Right atrium auricular region (tissue), 2 donors: ENCODE data around the gene CTNND2. TPM values are rescaled to one million over a fixed set of nuclear protein-coding genes. Genes with fewer than 3 reads are reported as not detected.

Source experiments
- DNase-seq: peaks from one replicate; pipeline ENCODE4 v3.0.0-alpha.2; 2019; ENCODE audit warnings: low spot score
- H3K27ac ChIP-seq, 2 donors: fragments of 200-600 bp; sonication (generic); 1 replicate in 1 of 2; 2 replicates in 1 of 2; pipeline ENCODE4 v1.5.1; 2016 to 2019
- H3K27me3 ChIP-seq, 2 donors: fragments of 200-600 bp; sonication (generic); one replicate each; pipeline versions ENCODE4 v1.5.1 to v1.6.0; 2017 to 2019
- H3K36me3 ChIP-seq: fragments of 200-600 bp; sonication (generic); one replicate; pipeline ENCODE4 v1.5.1; 2016
- H3K4me1 ChIP-seq, 2 donors: fragments of 200-600 bp; sonication (generic); one replicate each; pipeline versions ENCODE4 v1.5.1 to v1.6.0; 2017 to 2019
- H3K4me3 ChIP-seq, 2 donors: fragments of 200-600 bp; sonication (generic); 1 replicate in 1 of 2; 2 replicates in 1 of 2; pipeline ENCODE4 v1.5.1; 2017 to 2019; ENCODE audit warnings: mild to moderate bottlenecking in 1 of 2, moderate library complexity in 1 of 2
- H3K9me3 ChIP-seq, 2 donors: fragments of 200-600 bp; sonication (generic); one replicate each; pipeline ENCODE4 v1.5.1; 2019
- total RNA-seq, 2 donors: library from RNA; depleted of rRNA; stranded (reverse); fragments of >200 nt; gene quantifications; one replicate each; pipeline ENCODE4 v1.1.0, GENCODE V29; 2016
- TF ChIP-seq, protein P1 (sequence below), 2 donors: fragments of 200-600 bp; sonication (generic); IDR thresholded peaks; one replicate each; pipeline ENCODE4 v1.5.1; 2019; ENCODE audit warnings: antibody characterized with exemption in 2 of 2

CTNND2 gene
- total RNA-seq, 2 donors from 2014 or later, result 8.6 to 9.0 TPM

DNA sequence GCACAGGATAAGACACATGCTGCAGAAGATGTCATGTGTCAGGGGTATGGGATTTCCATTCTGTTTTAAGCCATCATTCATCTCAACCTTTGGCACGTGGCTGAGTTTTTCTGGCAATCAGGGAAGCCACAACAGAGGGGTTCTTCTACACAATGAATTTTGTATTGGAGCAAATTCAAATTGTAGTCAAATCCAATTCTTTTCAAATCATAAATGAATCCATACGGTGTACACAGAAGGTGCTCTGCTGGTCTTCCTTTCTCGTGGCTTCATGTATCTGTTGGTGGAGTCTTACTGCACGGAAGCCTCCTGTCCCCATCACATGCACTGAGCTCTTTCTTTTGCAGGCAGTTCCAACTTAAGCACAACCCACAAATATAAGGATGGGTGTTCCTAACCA is 706.5 kb downstream of the CTNND2 start:
- TF ChIP-seq, protein P1, sequence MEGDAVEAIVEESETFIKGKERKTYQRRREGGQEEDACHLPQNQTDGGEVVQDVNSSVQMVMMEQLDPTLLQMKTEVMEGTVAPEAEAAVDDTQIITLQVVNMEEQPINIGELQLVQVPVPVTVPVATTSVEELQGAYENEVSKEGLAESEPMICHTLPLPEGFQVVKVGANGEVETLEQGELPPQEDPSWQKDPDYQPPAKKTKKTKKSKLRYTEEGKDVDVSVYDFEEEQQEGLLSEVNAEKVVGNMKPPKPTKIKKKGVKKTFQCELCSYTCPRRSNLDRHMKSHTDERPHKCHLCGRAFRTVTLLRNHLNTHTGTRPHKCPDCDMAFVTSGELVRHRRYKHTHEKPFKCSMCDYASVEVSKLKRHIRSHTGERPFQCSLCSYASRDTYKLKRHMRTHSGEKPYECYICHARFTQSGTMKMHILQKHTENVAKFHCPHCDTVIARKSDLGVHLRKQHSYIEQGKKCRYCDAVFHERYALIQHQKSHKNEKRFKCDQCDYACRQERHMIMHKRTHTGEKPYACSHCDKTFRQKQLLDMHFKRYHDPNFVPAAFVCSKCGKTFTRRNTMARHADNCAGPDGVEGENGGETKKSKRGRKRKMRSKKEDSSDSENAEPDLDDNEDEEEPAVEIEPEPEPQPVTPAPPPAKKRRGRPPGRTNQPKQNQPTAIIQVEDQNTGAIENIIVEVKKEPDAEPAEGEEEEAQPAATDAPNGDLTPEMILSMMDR (IDR thresholded peaks at IDR 0.05), result no peak
- no peak overlapping the region for H3K27ac ChIP-seq
- no peaks in the 10 kb centered on the region for H3K4me1 ChIP-seq
- no peaks in the 10 kb centered on the region for H3K27me3 ChIP-seq
- H3K36me3 ChIP-seq, result no peaks in the 10 kb centered on the region
- H3K4me3 ChIP-seq, result no peak overlapping the region
- no peak for DNase-seq
- no peaks in the 10 kb centered on the region for H3K9me3 ChIP-seq

- TF ChIP-seq, protein P1 (IDR thresholded peaks at IDR 0.05), result no peak
Observed at GRCh38 chr5:11191673-11192072, 712.6 kb downstream of the CTNND2 start.

DNA sequence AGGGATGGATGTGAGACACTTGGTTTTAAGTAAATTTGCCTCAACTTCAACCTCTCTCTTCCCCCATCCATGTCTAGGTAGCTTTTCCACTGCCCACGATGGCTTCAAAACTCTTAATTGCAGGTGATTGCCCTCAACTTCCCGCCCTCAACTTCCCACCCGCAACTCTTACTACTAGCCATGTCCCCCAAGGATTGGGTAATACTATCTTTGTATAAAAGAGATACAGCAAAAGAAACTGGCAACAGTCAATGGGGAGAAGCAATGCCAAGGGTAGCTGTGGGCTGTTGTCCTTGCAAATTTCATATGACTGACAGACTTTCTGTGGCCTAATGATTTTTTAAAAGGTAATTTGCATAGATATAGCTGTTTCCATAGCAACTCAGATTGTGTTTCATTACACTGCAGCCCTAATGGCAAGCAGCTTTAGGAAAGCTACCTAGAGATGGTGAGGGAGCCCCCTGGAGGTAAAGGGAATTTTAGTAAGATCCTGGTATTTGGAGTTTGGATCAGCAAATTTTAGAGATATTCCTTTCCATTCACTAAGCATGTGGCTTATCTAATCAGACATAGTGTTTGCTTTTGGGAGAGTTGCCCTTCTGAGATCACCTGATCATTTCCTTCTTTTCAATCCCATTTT is 721.7 kb downstream of the CTNND2 start:
- no peaks in the 10 kb centered on the region for H3K36me3 ChIP-seq
- no peaks in the 10 kb centered on the region for H3K4me1 ChIP-seq
- H3K27me3 ChIP-seq, result no peaks in the 10 kb centered on the region
- TF ChIP-seq, protein P1 (IDR thresholded peaks at IDR 0.05), result peak in 1 of 2 donors; percentile 55
- no peak overlapping the region for H3K4me3 ChIP-seq
- H3K9me3 ChIP-seq, result no peaks in the 10 kb centered on the region
- no peak for DNase-seq
- H3K27ac ChIP-seq, result no peak overlapping the region

More at GRCh38 chr5:11191673-11192072, 712.6 kb downstream of the CTNND2 start:
- no peak overlapping the region for H3K4me3 ChIP-seq
- DNase-seq, result no peak
- H3K9me3 ChIP-seq, result no peaks in the 10 kb centered on the region
- H3K27me3 ChIP-seq, result no peaks in the 10 kb centered on the region
- no peak overlapping the region for H3K27ac ChIP-seq
- H3K4me1 ChIP-seq, result no peaks in the 10 kb centered on the region
- H3K36me3 ChIP-seq, result no peaks in the 10 kb centered on the region

- Histone ChIP-seq H3K27ac (no peak overlapping the region), H3K36me3 (no peaks in the 10 kb centered on the region), H3K4me3 (no peak overlapping the region), H3K4me1 (no peaks in the 10 kb centered on the region), H3K27me3 (no peaks in the 10 kb centered on the region), H3K9me3 (no peaks in the 10 kb centered on the region)
- TF ChIP-seq, protein P1 (IDR thresholded peaks at IDR 0.05), result no peak
- no peak for DNase-seq
Observed at GRCh38 chr5:11181940-11182339, 722.3 kb downstream of the CTNND2 start.

- no peak for DNase-seq
- no peak overlapping the region for H3K27ac ChIP-seq
- TF ChIP-seq, protein P1 (IDR thresholded peaks at IDR 0.05), result no peak
- no peaks in the 10 kb centered on the region for H3K4me1 ChIP-seq
- no peak overlapping the region for H3K4me3 ChIP-seq
- H3K36me3 ChIP-seq, result no peaks in the 10 kb centered on the region
- no peaks in the 10 kb centered on the region for H3K27me3 ChIP-seq
- no peaks in the 10 kb centered on the region for H3K9me3 ChIP-seq
Observed at GRCh38 chr5:11180890-11181289, 723.4 kb downstream of the CTNND2 start.
